GM23248 (cell line): ENCODE results near the gene PRLH.

Experiments used
- EZH2 ChIP-seq: fragments of 200-600 bp; sonication (generic); IDR thresholded peaks from 2 replicates; pipeline ENCODE4 v1.6.1; 2018; ENCODE audit warnings: antibody characterized with exemption, mild to moderate bottlenecking; ENCODE audit not compliant: insufficient read depth, poor library complexity, severe bottlenecking
- EZH2phosphoT487 ChIP-seq: fragments of 200-600 bp; sonication (generic); IDR thresholded peaks from 2 replicates; pipeline ENCODE4 v1.6.1; 2018; ENCODE audit warnings: antibody characterized with exemption, moderate library complexity, mild to moderate bottlenecking, low read depth; ENCODE audit not compliant: insufficient read depth

- TF ChIP-seq EZH2 (no peak), EZH2phosphoT487 (no peak)
Observed at GRCh38 chr2:237615631-237616249, 49.4 kb downstream of the PRLH start.
